GM04503 (cell line): ENCODE data around the gene GALNT18.

Experiments used
- DNase-seq: peaks from one replicate; pipeline ENCODE4 v3.0.0-alpha.2; 2012; ENCODE audit warnings: low read depth

The GALNT18 gene

GRCh38 chr11:11309906-11310305 lies 311.9 kb downstream of the GALNT18 start:
- DNase-seq = no peak

GRCh38 chr11:11308249-11308648 lies 313.6 kb downstream of the GALNT18 start:
- DNase-seq = no peak

- DNase-seq = no peak
These were observed 314.9 kb downstream of the GALNT18 start for GRCh38 chr11:11306855-11307254.

GRCh38 chr11:11304550-11304949 lies 317.3 kb downstream of the GALNT18 start:
- no peak for DNase-seq

GRCh38 chr11:11302565-11302964 lies 319.2 kb downstream of the GALNT18 start:
- no peak for DNase-seq

- no peak for DNase-seq
These were observed 320.6 kb downstream of the GALNT18 start for GRCh38 chr11:11301212-11301611.

- no peak for DNase-seq
These were observed 324.2 kb downstream of the GALNT18 start for GRCh38 chr11:11297578-11297977.

GRCh38 chr11:11296434-11296833 lies 325.4 kb downstream of the GALNT18 start:
- DNase-seq = no peak

- no peak for DNase-seq
These were observed 327.3 kb downstream of the GALNT18 start for GRCh38 chr11:11294551-11294855.

GRCh38 chr11:11293798-11294550 lies 327.8 kb downstream of the GALNT18 start:
- DNase-seq = no peak

GRCh38 chr11:11292839-11293238 lies 329.0 kb downstream of the GALNT18 start:
- DNase-seq = no peak

GRCh38 chr11:11291041-11292015 lies 330.5 kb downstream of the GALNT18 start:
- DNase-seq = no peak

- DNase-seq = no peak
These were observed 331.5 kb downstream of the GALNT18 start for GRCh38 chr11:11290354-11290753.

- DNase-seq = no peak
These were observed 332.1 kb downstream of the GALNT18 start for GRCh38 chr11:11289669-11290068.

GRCh38 chr11:11288972-11289616 lies 332.7 kb downstream of the GALNT18 start:
- no peak for DNase-seq

GRCh38 chr11:11284481-11284880 lies 337.3 kb downstream of the GALNT18 start:
- DNase-seq = no peak

GRCh38 chr11:11281626-11282025 lies 340.2 kb downstream of the GALNT18 start:
- DNase-seq = no peak

- no peak for DNase-seq
These were observed 341.0 kb downstream of the GALNT18 start for GRCh38 chr11:11280826-11281225.

- DNase-seq = no peak
These were observed 341.7 kb downstream of the GALNT18 start for GRCh38 chr11:11279956-11280689.

- no peak for DNase-seq
These were observed 349.6 kb downstream of the GALNT18 start for GRCh38 chr11:11272254-11272653.

GRCh38 chr11:11270236-11270775 lies 351.5 kb downstream of the GALNT18 start:
- no peak for DNase-seq

GRCh38 chr11:11268706-11269105 lies 353.1 kb downstream of the GALNT18 start:
- DNase-seq = no peak
